Natural killer cell (primary cell): ENCODE results near the gene COL15A1. TPM values are rescaled to one million over a fixed set of nuclear protein-coding genes. Genes with fewer than 3 reads are reported as not detected.

Experiments
- ATAC-seq, 3 donors: fragments of 150-1000 bp in 2 of 3; fragments of 200-7000 bp in 1 of 3; cut with Tn5 transposase; 1 replicate in 1 of 3; 2 replicates in 2 of 3; pipeline ENCODE4 v1.10.0; 2021; ENCODE audit warnings: mild to moderate bottlenecking in 2 of 3, moderate library complexity in 2 of 3
- DNase-seq, 2 donors: peaks; one replicate each; pipeline versions ENCODE4 v3.0.0 to v3.0.0-alpha.2; 2013 to 2021; ENCODE audit warnings: mixed read lengths in 1 of 2
- H3K27ac ChIP-seq: one replicate; pipeline ENCODE4 v1.5.1; 2013; ENCODE audit warnings: mild to moderate bottlenecking, low read length
- H3K27me3 ChIP-seq: one replicate; pipeline ENCODE4 v1.6.1; 2013; ENCODE audit warnings: low read length; ENCODE audit not compliant: control insufficient read depth, insufficient read depth
- H3K36me3 ChIP-seq: one replicate; pipeline ENCODE4 v1.6.1; 2013; ENCODE audit warnings: low read length; ENCODE audit not compliant: control insufficient read depth, insufficient read depth
- H3K4me1 ChIP-seq: one replicate; pipeline ENCODE4 v1.6.1; 2013; ENCODE audit warnings: low read length; ENCODE audit not compliant: control insufficient read depth, insufficient read depth
- H3K4me3 ChIP-seq: one replicate; pipeline ENCODE4 v1.5.1; 2013; ENCODE audit warnings: low read length
- H3K9me3 ChIP-seq: one replicate; pipeline ENCODE4 v1.6.1; 2013; ENCODE audit warnings: low read length; ENCODE audit not compliant: control insufficient read depth, insufficient read depth
- H3K27ac Mint-ChIP-seq, 2 donors: one replicate each; pipeline ENCODE4 v1.8.0; 2022; ENCODE audit warnings: mild to moderate bottlenecking in 2 of 2, mixed read lengths in 2 of 2, moderate library complexity in 1 of 2
- H3K27me3 Mint-ChIP-seq, 2 donors: one replicate each; pipeline ENCODE4 v1.8.0; 2022; ENCODE audit warnings: low read depth in 2 of 2, mixed read lengths in 2 of 2
- H3K36me3 Mint-ChIP-seq: one replicate; pipeline ENCODE4 v1.8.0; 2022; ENCODE audit warnings: mixed read lengths
- H3K4me1 Mint-ChIP-seq, 2 donors: one replicate each; pipeline ENCODE4 v1.8.0; 2022; ENCODE audit warnings: mixed read lengths in 2 of 2
- H3K4me3 Mint-ChIP-seq: one replicate; pipeline ENCODE4 v1.8.0; 2022; ENCODE audit warnings: mild to moderate bottlenecking, moderate library complexity, mixed read lengths
- H3K9me3 Mint-ChIP-seq, 2 donors: one replicate each; pipeline ENCODE4 v1.8.0; 2022; ENCODE audit warnings: mixed read lengths in 2 of 2
- WGBS: methylation state at CpG from one replicate; pipeline ENCODE4 v1.1.7; 2013; ENCODE audit warnings: missing lambda C conversion rate; ENCODE audit not compliant: insufficient coverage; 5-methylcytosine and 5-hydroxymethylcytosine counted together
- intact Hi-C: fragments of 100-400 bp; cut with micrococcal nuclease; formaldehyde crosslinking; loops from one replicate; pipeline ENCODE4 v1.14.2; 2022
- total RNA-seq, 4 donors: library from RNA; stranded (reverse); fragments of 120-200 nt in 1 of 4; gene quantifications; one replicate each; pipeline versions ENCODE4 v1.2.3 to v1.2.4, GENCODE V29; 2013 to 2022
- TF ChIP-seq, protein P1 (sequence below): fragments of 200-600 bp; IDR thresholded peaks from one replicate; pipeline ENCODE4 v1.8.0; 2022; ENCODE audit warnings: antibody characterized with exemption

Gene COL15A1
- total RNA-seq, 3 donors from 2014 or later (not counting 1 experiment from before 2014, with no cell fraction given): 0.18 to 0.82 (median 0.19) TPM

DNA sequence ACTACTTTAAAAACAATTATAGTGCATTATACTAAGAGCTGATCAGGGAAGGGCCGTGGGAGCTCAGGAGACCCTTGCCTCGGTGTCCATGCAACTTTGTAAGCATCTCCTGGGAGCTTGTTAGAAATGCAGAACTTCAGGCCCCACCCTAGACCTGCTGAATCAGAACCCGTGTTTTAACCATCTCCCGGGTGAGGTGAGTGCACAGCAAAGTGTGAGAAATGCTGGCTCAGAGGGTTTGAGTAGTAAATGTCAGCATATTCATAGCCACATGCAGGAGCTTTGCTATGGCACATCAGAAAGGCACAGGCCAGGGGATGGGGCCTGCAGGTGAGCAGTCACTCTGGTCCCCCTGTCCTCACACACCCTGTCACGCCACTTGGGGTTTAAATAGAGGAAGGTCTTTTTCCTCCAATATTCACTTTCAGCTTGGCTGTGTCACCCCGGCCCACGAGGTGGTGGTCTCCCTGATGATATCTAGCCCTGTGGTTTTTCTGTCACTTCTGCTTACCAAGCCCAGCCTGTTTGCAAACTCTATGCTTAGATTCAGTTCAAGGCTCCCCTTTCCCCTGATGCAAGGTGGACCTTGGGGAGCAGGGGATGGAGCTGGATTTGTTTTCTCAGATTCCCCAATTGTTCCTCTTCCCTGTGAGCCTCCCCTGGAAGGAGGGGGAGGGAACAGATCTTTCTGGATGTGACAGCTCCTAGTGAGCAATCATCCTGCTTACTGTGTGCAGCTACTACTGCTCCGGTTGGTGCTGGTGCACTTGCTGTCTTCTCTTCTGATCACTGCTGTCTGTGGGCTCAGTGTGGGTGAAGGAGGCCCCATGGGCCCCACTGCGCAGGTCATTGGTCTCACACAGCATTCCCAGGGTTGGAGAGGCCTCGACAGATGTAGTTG is 109.4 kb downstream of the COL15A1 start:
- H3K4me1 ChIP-seq: peaks cover 85% of the 10 kb centered on the region
- intact Hi-C loops: loop anchor here (10.0 kb wide), 1 partner anchor 772 kb away; the partner anchor contains the start of gene NR4A3

DNA sequence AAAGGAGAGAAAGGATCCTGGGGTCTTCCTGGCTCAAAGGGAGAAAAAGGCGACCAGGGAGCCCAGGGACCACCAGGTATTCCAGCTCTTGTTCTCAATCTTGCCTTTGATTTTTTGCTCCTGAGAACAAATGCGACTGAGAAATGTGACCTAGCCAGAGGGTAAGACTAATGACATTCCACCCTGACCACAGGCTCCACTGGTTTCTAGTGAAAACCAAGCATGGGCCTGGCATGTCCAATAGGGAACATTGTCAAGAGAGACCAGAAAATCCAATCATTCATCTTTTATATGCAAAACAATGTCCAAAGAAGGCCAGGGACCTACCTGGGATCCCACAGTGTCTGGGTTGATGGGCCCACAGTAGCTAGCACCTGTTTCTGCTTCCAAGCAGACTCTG is 110.9 kb downstream of the COL15A1 start:
- H3K36me3 ChIP-seq: no peaks in the 10 kb centered on the region
- Mint-ChIP-seq H3K27me3 (no peaks in the 10 kb centered on the region), H3K27ac (peak overlapping the region; percentile 79 to 87), H3K4me1 (peaks cover 91 to 92% of the 10 kb centered on the region in 2 donors), H3K9me3 (peaks cover 0 to 5% of the 10 kb centered on the region in 2 donors), H3K4me3 (no peak overlapping the region), H3K36me3 (peaks cover 6% of the 10 kb centered on the region)
- no peak overlapping the region for H3K4me3 ChIP-seq
- no peaks in the 10 kb centered on the region for H3K27me3 ChIP-seq
- H3K4me1 ChIP-seq: peaks cover 88% of the 10 kb centered on the region
- no peak overlapping the region for H3K27ac ChIP-seq
- TF ChIP-seq, protein P1, sequence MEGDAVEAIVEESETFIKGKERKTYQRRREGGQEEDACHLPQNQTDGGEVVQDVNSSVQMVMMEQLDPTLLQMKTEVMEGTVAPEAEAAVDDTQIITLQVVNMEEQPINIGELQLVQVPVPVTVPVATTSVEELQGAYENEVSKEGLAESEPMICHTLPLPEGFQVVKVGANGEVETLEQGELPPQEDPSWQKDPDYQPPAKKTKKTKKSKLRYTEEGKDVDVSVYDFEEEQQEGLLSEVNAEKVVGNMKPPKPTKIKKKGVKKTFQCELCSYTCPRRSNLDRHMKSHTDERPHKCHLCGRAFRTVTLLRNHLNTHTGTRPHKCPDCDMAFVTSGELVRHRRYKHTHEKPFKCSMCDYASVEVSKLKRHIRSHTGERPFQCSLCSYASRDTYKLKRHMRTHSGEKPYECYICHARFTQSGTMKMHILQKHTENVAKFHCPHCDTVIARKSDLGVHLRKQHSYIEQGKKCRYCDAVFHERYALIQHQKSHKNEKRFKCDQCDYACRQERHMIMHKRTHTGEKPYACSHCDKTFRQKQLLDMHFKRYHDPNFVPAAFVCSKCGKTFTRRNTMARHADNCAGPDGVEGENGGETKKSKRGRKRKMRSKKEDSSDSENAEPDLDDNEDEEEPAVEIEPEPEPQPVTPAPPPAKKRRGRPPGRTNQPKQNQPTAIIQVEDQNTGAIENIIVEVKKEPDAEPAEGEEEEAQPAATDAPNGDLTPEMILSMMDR: no peak
- H3K9me3 ChIP-seq: no peaks in the 10 kb centered on the region
- DNase-seq (no peak), ATAC-seq (no peak)
- 93% methylated on average over 2 of the region's 2 CpGs for WGBS
- intact Hi-C loops: loop anchor here (10.0 kb wide), 1 partner anchor 770 kb away; the partner anchor contains the start of gene NR4A3

More for the DNA sequence above, 109.4 kb downstream of the COL15A1 start:
- Histone ChIP-seq H3K27me3 (no peaks in the 10 kb centered on the region), H3K9me3 (no peaks in the 10 kb centered on the region), H3K4me3 (no peak overlapping the region), H3K27ac (peak overlapping the region; percentile 54), H3K36me3 (no peaks in the 10 kb centered on the region)
- H3K27ac Mint-ChIP-seq: peak overlapping the region; percentile 79 to 87
- H3K27me3 Mint-ChIP-seq: no peaks in the 10 kb centered on the region
- ATAC-seq: peak in 2 of 3 donors; percentile 21 to 23
- H3K4me3 Mint-ChIP-seq: peak overlapping the region; percentile 67
- 29% methylated on average over 10 of the region's 10 CpGs for WGBS
- peak in 1 of 2 donors; percentile 26 for DNase-seq
- H3K4me1 Mint-ChIP-seq: peaks cover 87% of the 10 kb centered on the region in 2 donors
- H3K36me3 Mint-ChIP-seq: peaks cover 6% of the 10 kb centered on the region
- H3K9me3 Mint-ChIP-seq: peaks cover 0 to 5% of the 10 kb centered on the region in 2 donors
- TF ChIP-seq, protein P1: no peak

DNA sequence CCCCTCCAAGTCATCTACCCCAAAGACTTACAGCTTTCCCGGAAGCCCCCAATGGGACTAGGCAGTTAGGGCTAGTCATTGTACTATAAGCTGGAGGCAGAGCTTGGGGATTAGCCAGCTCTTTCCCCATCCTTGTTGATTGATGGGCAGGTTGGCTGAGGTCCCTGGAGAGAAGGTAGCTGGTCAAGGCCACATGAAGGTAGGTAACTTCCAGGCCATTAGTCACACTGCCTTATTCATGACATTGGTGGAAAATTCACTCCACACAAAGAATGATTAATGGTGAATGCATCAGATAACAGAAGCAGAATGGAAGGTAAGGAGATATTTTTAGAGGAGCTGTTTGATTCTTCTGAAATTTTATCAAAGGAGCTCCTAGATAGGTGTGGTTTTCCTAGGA is 111.7 kb downstream of the COL15A1 start:
- Histone ChIP-seq H3K4me3 (no peak overlapping the region), H3K27ac (no peak overlapping the region), H3K36me3 (no peaks in the 10 kb centered on the region), H3K9me3 (no peaks in the 10 kb centered on the region), H3K4me1 (peaks cover 90% of the 10 kb centered on the region), H3K27me3 (no peaks in the 10 kb centered on the region)
- peaks cover 88% of the 10 kb centered on the region in 2 donors for H3K4me1 Mint-ChIP-seq
- peaks cover 0 to 5% of the 10 kb centered on the region in 2 donors for H3K9me3 Mint-ChIP-seq
- H3K27ac Mint-ChIP-seq: peak overlapping the region; percentile 93 to 97
- TF ChIP-seq, protein P1: no peak
- WGBS: 100% methylated on average over 1 of the region's 1 CpG
- intact Hi-C loops: loop anchor here (5.0 to 10.0 kb wide), 2 partner anchors 38 to 769 kb away; partner anchors contain the start of gene NR4A3
- H3K36me3 Mint-ChIP-seq: peaks cover 6% of the 10 kb centered on the region
- DNase-seq (no peak), ATAC-seq (no peak)
- H3K4me3 Mint-ChIP-seq: peak overlapping the region; percentile 79
- H3K27me3 Mint-ChIP-seq: no peaks in the 10 kb centered on the region
